PC-9 (cell line): ENCODE measurements around the gene SRA1.

Experiments used
- EZH2 ChIP-seq: fragments of 200-600 bp; sonication (generic); IDR thresholded peaks from 2 replicates; pipeline ENCODE4 v1.8.0; 2017; ENCODE audit warnings: antibody characterized with exemption, low read depth
- TF ChIP-seq, protein P1 (sequence below): fragments of 200-600 bp; sonication (generic); conservative IDR thresholded peaks from 2 replicates; pipeline ENCODE4 v1.6.1; 2017; ENCODE audit warnings: mixed run types, antibody characterized with exemption, mild to moderate bottlenecking, moderate library complexity

DNA sequence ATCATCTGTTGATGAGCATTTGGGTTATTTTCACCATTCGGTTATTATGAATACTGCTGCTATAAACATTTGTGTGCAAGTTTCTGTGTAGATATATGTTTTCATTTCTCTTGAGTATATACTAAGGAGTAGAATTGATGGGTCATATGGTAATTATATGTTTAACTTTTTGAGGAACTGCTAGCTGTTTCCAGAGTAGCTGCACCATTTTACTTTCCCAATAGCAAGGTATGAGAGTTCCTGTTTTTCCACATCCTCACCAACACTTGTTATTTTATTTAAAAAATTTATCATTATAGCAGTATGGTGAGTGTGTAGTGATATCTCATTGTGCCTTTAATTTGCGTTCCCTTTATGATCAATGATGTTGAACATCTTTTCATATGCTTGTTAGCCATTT is 46.5 kb upstream of the SRA1 start:
- TF ChIP-seq, protein P1, sequence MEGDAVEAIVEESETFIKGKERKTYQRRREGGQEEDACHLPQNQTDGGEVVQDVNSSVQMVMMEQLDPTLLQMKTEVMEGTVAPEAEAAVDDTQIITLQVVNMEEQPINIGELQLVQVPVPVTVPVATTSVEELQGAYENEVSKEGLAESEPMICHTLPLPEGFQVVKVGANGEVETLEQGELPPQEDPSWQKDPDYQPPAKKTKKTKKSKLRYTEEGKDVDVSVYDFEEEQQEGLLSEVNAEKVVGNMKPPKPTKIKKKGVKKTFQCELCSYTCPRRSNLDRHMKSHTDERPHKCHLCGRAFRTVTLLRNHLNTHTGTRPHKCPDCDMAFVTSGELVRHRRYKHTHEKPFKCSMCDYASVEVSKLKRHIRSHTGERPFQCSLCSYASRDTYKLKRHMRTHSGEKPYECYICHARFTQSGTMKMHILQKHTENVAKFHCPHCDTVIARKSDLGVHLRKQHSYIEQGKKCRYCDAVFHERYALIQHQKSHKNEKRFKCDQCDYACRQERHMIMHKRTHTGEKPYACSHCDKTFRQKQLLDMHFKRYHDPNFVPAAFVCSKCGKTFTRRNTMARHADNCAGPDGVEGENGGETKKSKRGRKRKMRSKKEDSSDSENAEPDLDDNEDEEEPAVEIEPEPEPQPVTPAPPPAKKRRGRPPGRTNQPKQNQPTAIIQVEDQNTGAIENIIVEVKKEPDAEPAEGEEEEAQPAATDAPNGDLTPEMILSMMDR, result no peak
- TF ChIP-seq EZH2, result no peak
